GM12892 (cell line): ENCODE measurements around the gene NCAPH2.

Experiments
- POLR2A ChIP-seq: IDR thresholded peaks from 2 replicates; pipeline ENCODE4 v1.6.1; 2011; ENCODE audit warnings: low read depth, low read length, control low read depth
- POLR2AphosphoS5 ChIP-seq: IDR thresholded peaks from 2 replicates; pipeline ENCODE4 v1.6.1; 2011; ENCODE audit warnings: low read depth, low read length, control low read depth
- TAF1 ChIP-seq: IDR thresholded peaks from 2 replicates; pipeline ENCODE4 v1.6.1; 2011; ENCODE audit warnings: low read depth, mild to moderate bottlenecking, control low read depth, low read length, borderline replicate concordance

DNA sequence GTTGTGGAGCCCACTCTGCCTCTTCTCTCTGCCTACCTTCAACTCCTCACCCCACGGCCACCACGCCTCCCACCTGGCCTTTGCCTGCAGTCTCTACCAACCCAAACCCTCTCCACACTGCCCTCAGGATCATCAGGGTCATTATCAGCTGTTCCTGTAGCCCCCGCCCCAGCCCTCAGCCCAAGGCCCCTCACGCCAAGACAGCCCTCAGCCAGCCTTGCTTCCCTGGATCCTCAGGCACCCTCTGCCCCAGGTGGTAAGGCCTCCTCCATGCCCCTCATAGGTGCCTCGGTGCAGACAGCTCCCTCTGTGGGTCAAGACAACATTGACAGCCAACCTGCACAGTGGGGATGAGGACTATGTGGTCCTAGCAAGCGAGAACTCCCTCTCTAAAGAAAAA lies 34.9 kb upstream of the NCAPH2 start:
- TF ChIP-seq POLR2A = no peak
- TF ChIP-seq TAF1 = no peak
- no peak for TF ChIP-seq POLR2AphosphoS5
